Mesothelial cell of epicardium (in vitro differentiated cells): ENCODE results near the gene ICA1L. TPM values are rescaled to one million over a fixed set of nuclear protein-coding genes. Genes with fewer than 3 reads are reported as not detected.

Experiments used
- DNase-seq, 2 experiments: peaks; one replicate each; pipeline ENCODE4 v3.0.0; 2021; ENCODE audit warnings: low spot score in 2 of 2; ENCODE audit not compliant: unreplicated experiment in 2 of 2
- H3K27ac Mint-ChIP-seq: 2 replicates; pipeline ENCODE4 v1.8.0; 2021; ENCODE audit warnings: mixed read lengths
- H3K27me3 Mint-ChIP-seq: 2 replicates; pipeline ENCODE4 v1.8.0; 2021; ENCODE audit warnings: low read depth, mixed read lengths
- H3K36me3 Mint-ChIP-seq: 2 replicates; pipeline ENCODE4 v1.8.0; 2021; ENCODE audit warnings: mixed read lengths
- H3K4me1 Mint-ChIP-seq: 2 replicates; pipeline ENCODE4 v1.8.0; 2021; ENCODE audit warnings: mixed read lengths
- H3K4me3 Mint-ChIP-seq: 2 replicates; pipeline ENCODE4 v1.8.0; 2021; ENCODE audit warnings: mild to moderate bottlenecking, moderate library complexity, mixed read lengths
- H3K9me3 Mint-ChIP-seq: 2 replicates; pipeline ENCODE4 v1.8.0; 2021; ENCODE audit warnings: mixed read lengths
- total RNA-seq: library from RNA; stranded (reverse); gene quantifications from 3 replicates; pipeline ENCODE4 v1.2.1, GENCODE V29; 2021
- TF ChIP-seq, protein P1 (sequence below): fragments of 200-600 bp; sonication (generic); IDR thresholded peaks from one replicate; pipeline ENCODE4 v1.5.0; 2021; ENCODE audit warnings: antibody characterized with exemption; ENCODE audit not compliant: unreplicated experiment

The ICA1L gene
- total RNA-seq, 1 donor from 2014 or later = 11.8 TPM

DNA sequence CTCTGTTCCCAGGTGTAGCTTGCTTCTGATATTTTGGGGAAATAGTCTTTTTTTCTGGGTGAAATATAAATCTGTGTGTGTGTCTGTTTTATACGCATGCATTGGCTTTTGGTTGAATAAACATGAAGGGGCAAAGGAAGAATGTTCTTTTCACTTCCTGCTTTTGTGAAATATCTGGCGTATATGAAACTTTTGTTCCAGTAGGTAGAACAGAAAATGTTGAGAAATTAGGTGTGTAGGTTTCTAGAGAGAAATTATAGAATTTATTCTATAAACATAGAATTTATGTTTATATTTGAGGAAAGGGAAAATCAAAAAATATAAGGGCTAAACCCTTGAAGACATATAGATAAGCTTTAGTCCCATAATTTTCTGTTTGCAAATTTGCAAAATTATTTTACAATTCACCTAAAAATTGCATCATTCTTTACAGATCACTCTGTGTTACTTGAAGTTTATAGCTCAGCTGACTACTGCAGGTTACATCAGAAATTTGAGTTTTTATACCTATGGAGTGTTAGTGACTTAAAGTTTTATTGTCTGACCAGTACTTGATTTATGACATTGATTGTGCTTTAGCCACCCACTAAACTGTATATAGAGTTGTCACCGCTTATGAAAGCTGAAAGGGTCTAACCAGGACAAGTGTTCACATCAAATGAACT is 120.7 kb downstream of the ICA1L start:
- DNase-seq = no peak
- H3K36me3 Mint-ChIP-seq = peaks cover 37% of the 10 kb centered on the region
- peaks cover 37% of the 10 kb centered on the region for H3K9me3 Mint-ChIP-seq
- H3K4me3 Mint-ChIP-seq = no peak overlapping the region
- TF ChIP-seq, protein P1, sequence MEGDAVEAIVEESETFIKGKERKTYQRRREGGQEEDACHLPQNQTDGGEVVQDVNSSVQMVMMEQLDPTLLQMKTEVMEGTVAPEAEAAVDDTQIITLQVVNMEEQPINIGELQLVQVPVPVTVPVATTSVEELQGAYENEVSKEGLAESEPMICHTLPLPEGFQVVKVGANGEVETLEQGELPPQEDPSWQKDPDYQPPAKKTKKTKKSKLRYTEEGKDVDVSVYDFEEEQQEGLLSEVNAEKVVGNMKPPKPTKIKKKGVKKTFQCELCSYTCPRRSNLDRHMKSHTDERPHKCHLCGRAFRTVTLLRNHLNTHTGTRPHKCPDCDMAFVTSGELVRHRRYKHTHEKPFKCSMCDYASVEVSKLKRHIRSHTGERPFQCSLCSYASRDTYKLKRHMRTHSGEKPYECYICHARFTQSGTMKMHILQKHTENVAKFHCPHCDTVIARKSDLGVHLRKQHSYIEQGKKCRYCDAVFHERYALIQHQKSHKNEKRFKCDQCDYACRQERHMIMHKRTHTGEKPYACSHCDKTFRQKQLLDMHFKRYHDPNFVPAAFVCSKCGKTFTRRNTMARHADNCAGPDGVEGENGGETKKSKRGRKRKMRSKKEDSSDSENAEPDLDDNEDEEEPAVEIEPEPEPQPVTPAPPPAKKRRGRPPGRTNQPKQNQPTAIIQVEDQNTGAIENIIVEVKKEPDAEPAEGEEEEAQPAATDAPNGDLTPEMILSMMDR = no peak
- H3K4me1 Mint-ChIP-seq = peaks cover 3% of the 10 kb centered on the region
- no peaks in the 10 kb centered on the region for H3K27me3 Mint-ChIP-seq
- H3K27ac Mint-ChIP-seq = no peak overlapping the region

DNA sequence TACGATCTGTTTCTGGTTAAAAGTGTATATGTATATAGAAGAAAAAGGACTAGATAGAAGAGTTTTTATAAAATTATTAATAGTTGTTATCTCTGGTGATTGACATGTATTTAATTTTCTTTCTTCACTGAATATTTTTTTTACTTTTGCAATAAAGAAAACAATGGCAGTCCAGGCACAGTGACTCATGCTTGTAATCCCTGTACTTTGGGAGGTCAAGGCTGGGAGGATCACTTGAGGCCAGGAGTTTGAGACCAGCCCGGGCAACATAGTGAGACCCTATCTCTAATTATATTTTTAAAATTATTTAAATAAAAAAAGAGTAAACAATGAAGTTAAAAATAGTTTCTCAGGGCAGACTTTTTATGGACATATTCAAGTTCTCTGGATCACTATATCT is 122.1 kb downstream of the ICA1L start:
- Mint-ChIP-seq H3K27ac (no peak overlapping the region), H3K27me3 (no peaks in the 10 kb centered on the region)

DNA sequence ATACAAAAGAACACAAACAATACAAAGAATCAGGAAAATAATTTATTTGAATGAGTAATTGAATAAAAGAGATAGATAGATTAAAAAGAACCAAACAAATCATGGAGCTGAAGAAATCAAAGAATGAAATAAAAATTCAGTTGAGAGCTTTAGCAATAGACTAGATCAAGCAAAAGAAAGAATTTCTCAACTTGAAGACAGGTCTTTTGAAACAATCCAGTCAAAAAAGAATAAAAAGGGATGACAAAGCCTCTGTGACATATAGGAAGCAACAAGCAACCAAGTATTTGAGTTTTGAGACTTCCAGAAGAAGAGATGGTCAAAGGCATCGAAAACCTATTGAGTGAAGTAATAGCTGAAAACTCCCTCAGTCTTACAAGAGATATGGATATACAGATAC is 128.0 kb downstream of the ICA1L start:
- peaks cover 59% of the 10 kb centered on the region for H3K36me3 Mint-ChIP-seq
- DNase-seq = no peak
- no peak overlapping the region for H3K4me3 Mint-ChIP-seq
- H3K27ac Mint-ChIP-seq = no peak overlapping the region
- H3K4me1 Mint-ChIP-seq = no peaks in the 10 kb centered on the region
- peaks cover 51% of the 10 kb centered on the region for H3K9me3 Mint-ChIP-seq
- TF ChIP-seq, protein P1 = no peak
- H3K27me3 Mint-ChIP-seq = no peaks in the 10 kb centered on the region

More for the DNA sequence above, 122.1 kb downstream of the ICA1L start:
- no peak overlapping the region for H3K4me3 Mint-ChIP-seq
- no peak for DNase-seq
- H3K36me3 Mint-ChIP-seq = peaks cover 38% of the 10 kb centered on the region
- TF ChIP-seq, protein P1 = no peak
- peaks cover 46% of the 10 kb centered on the region for H3K9me3 Mint-ChIP-seq
- no peaks in the 10 kb centered on the region for H3K4me1 Mint-ChIP-seq

DNA sequence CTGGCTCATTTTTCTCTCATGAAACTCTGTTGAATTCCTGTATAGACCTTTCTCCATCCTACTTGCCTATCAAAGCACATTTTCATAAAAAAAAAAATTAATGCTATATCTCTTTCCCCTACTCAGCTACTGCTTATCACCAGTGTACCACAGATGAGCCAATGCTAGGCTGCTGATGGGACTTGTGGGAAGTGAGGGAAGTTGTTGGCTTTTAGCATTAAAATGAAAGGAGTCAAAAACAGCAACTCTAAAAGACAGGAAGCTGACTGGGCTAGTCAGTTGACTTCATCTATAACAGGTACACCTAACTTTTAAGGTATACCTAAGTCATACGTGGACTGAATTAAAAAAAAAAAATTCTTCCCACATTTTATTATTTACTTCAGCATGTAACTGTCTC is 134.7 kb downstream of the ICA1L start:
- H3K9me3 Mint-ChIP-seq = peaks cover 13% of the 10 kb centered on the region
- H3K27ac Mint-ChIP-seq = no peak overlapping the region
- H3K36me3 Mint-ChIP-seq = peaks cover 42% of the 10 kb centered on the region
- no peak for DNase-seq
- H3K4me3 Mint-ChIP-seq = no peak overlapping the region
- TF ChIP-seq, protein P1 = no peak
- H3K27me3 Mint-ChIP-seq = no peaks in the 10 kb centered on the region
- no peaks in the 10 kb centered on the region for H3K4me1 Mint-ChIP-seq

DNA sequence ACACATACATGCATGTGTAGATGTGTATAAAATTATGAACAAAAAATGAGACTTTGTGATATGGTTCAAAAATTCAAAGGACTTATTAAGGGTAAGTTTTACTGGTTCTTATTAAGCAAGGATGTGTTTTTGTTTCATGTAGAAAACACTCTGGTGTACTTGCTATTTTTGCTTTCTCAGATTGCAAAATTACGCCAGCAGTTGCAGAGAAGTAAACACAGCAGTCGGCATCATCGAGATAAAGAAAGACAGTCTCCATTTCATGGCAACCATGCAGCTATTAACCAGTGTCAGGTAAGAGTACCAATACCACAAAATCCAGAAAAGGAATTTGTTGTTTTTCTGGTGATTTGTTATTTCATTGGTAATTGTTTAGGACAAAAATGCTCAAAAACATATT is 145.5 kb downstream of the ICA1L start:
- no peaks in the 10 kb centered on the region for H3K27me3 Mint-ChIP-seq
- TF ChIP-seq, protein P1 = no peak
- no peak overlapping the region for H3K4me3 Mint-ChIP-seq
- H3K36me3 Mint-ChIP-seq = peaks cover 23% of the 10 kb centered on the region
- H3K27ac Mint-ChIP-seq = no peak overlapping the region
- peaks cover 4% of the 10 kb centered on the region for H3K4me1 Mint-ChIP-seq
- H3K9me3 Mint-ChIP-seq = peaks cover 5% of the 10 kb centered on the region
- DNase-seq = no peak
